Skin epidermis (tissue), 12 donors: ENCODE data around the gene NABP2.

Experiments used
- H3K27ac ChIP-seq, 21 experiments: fragments of 200-600 bp; sonication (generic) in 11 of 21; one replicate each; pipeline ENCODE4 v1.5.0; 2020; ENCODE audit warnings: mild to moderate bottlenecking in 3 of 21, inconsistent platforms in 2 of 21, moderate library complexity in 2 of 21
- H3K4me3 ChIP-seq, 7 experiments: fragments of 200-600 bp; sonication (generic) in 2 of 7; one replicate each; pipeline ENCODE4 v1.5.0; 2020; ENCODE audit warnings: inconsistent platforms in 2 of 7, mild to moderate bottlenecking in 2 of 7, moderate library complexity in 1 of 7

NABP2 gene

GRCh38 chr12:56236985-56237384 lies 12.8 kb downstream of the NABP2 start:
- no peak overlapping the region for H3K4me3 ChIP-seq
- H3K27ac ChIP-seq: no peak overlapping the region

- Histone ChIP-seq H3K27ac (no peak overlapping the region), H3K4me3 (no peak overlapping the region)
Measured at GRCh38 chr12:56237552-56237951, 13.4 kb downstream of the NABP2 start.

- no peak overlapping the region for H3K4me3 ChIP-seq
Measured at GRCh38 chr12:56241424-56242303, 17.5 kb downstream of the NABP2 start.

GRCh38 chr12:56242986-56243385 lies 18.8 kb downstream of the NABP2 start:
- Histone ChIP-seq H3K4me3 (no peak overlapping the region), H3K27ac (no peak overlapping the region)

More at GRCh38 chr12:56241424-56242303, 17.5 kb downstream of the NABP2 start:
- H3K27ac ChIP-seq: no peak overlapping the region

- H3K27ac ChIP-seq: no peak overlapping the region
- H3K4me3 ChIP-seq: no peak overlapping the region
Measured at GRCh38 chr12:56243731-56244181, 19.6 kb downstream of the NABP2 start.

- Histone ChIP-seq H3K4me3 (no peak overlapping the region), H3K27ac (no peak overlapping the region)
Measured at GRCh38 chr12:56244494-56244893, 20.4 kb downstream of the NABP2 start.

GRCh38 chr12:56247923-56248322 lies 23.8 kb downstream of the NABP2 start:
- peak overlapping the region in 1 of 21 experiments; percentile 35 for H3K27ac ChIP-seq
- no peak overlapping the region for H3K4me3 ChIP-seq

GRCh38 chr12:56248711-56249110 lies 24.6 kb downstream of the NABP2 start:
- no peak overlapping the region for H3K27ac ChIP-seq
- no peak overlapping the region for H3K4me3 ChIP-seq

GRCh38 chr12:56252649-56253048 lies 28.5 kb downstream of the NABP2 start:
- no peak overlapping the region for H3K4me3 ChIP-seq

GRCh38 chr12:56253091-56253490 lies 28.9 kb downstream of the NABP2 start:
- no peak overlapping the region for H3K27ac ChIP-seq

More at GRCh38 chr12:56252649-56253048, 28.5 kb downstream of the NABP2 start:
- H3K27ac ChIP-seq: no peak overlapping the region

GRCh38 chr12:56255671-56256070 lies 31.5 kb downstream of the NABP2 start:
- no peak overlapping the region for H3K4me3 ChIP-seq
- no peak overlapping the region for H3K27ac ChIP-seq

More at GRCh38 chr12:56253091-56253490, 28.9 kb downstream of the NABP2 start:
- no peak overlapping the region for H3K4me3 ChIP-seq

GRCh38 chr12:56256326-56256960 lies 32.3 kb downstream of the NABP2 start:
- H3K27ac ChIP-seq: peak overlapping the region in 6 of 21 experiments; percentile 17 to 94 (median 64)
- peak overlapping the region in 1 of 7 experiments; percentile 91 for H3K4me3 ChIP-seq

- peak overlapping the region; percentile 70 to 93 (median 91) for H3K4me3 ChIP-seq
- H3K27ac ChIP-seq: peak overlapping the region in 18 of 21 experiments; percentile 75 to 97 (median 91)
Measured at GRCh38 chr12:56257071-56257470, 32.9 kb downstream of the NABP2 start.

GRCh38 chr12:56257491-56258067 lies 33.4 kb downstream of the NABP2 start:
- Histone ChIP-seq H3K27ac (peak overlapping the region; percentile 75 to 97 (median 91)), H3K4me3 (peak overlapping the region; percentile 70 to 93 (median 91))

GRCh38 chr12:56258068-56258819 lies 34.1 kb downstream of the NABP2 start, which contains the start of gene ANKRD52:
ANKRD52 (minus strand) TSS chr12:56258384; CDS start chr12:56258269, 115 bp downstream.
- peak within 1 kb of the TSS; percentile 75 to 97 (median 91) for H3K27ac ChIP-seq
- H3K4me3 ChIP-seq: peak within 1 kb of the TSS; percentile 70 to 93 (median 91)

GRCh38 chr12:56258820-56259183 lies 34.7 kb downstream of the NABP2 start:
- peak overlapping the region in 20 of 21 experiments; percentile 75 to 97 (median 91) for H3K27ac ChIP-seq
- H3K4me3 ChIP-seq: peak overlapping the region; percentile 70 to 93 (median 91)

- H3K4me3 ChIP-seq: no peak overlapping the region
- no peak overlapping the region for H3K27ac ChIP-seq
Measured at GRCh38 chr12:56260380-56260779, 36.2 kb downstream of the NABP2 start.

GRCh38 chr12:56260921-56261320 lies 36.8 kb downstream of the NABP2 start:
- peak overlapping the region in 2 of 21 experiments; percentile 54 to 63 for H3K27ac ChIP-seq
- H3K4me3 ChIP-seq: no peak overlapping the region

- no peak overlapping the region for H3K4me3 ChIP-seq
- H3K27ac ChIP-seq: peak overlapping the region in 5 of 21 experiments; percentile 9 to 63 (median 45)
Measured at GRCh38 chr12:56261503-56262232, 37.5 kb downstream of the NABP2 start.
